ENCODE measurements around the gene TDRD10. TPM values are rescaled to one million over a fixed set of nuclear protein-coding genes. Genes with fewer than 3 reads are reported as not detected.

Gene TDRD10
- total RNA-seq, 2 donors from 2014 or later: not detected

GRCh38 chr1:154594811-154595210 is 92.8 kb downstream of the TDRD10 start:
- DNase-seq (ENCODE audit: low spot score): no peak
- H3K27ac Mint-ChIP-seq: peak overlapping the region in 1 of 2 donors; percentile 4
- H3K36me3 Mint-ChIP-seq: peaks cover 38% of the 10 kb centered on the region
- no peak for ATAC-seq
- no peak overlapping the region for H3K4me3 Mint-ChIP-seq
- H3K9me3 Mint-ChIP-seq: no peaks in the 10 kb centered on the region
- H3K27me3 Mint-ChIP-seq: no peaks in the 10 kb centered on the region
- H3K4me1 Mint-ChIP-seq (ENCODE audit: low read depth in 2 of 2): peaks cover 31 to 32% of the 10 kb centered on the region in 2 donors

- Mint-ChIP-seq H3K4me3 (no peak overlapping the region), H3K27me3 (no peaks in the 10 kb centered on the region), H3K27ac (no peak overlapping the region), H3K36me3 (peaks cover 38% of the 10 kb centered on the region), H3K4me1 (ENCODE audit: low read depth in 2 of 2) (peaks cover 35 to 40% of the 10 kb centered on the region in 2 donors), H3K9me3 (no peaks in the 10 kb centered on the region)
- ATAC-seq (no peak), DNase-seq (ENCODE audit: low spot score) (no peak)
These were observed 93.6 kb downstream of the TDRD10 start for GRCh38 chr1:154595621-154596020.

Other genes starting within 250 kb of the TDRD10 start
- gene HAX1, start 229.6 kb upstream of the TDRD10 start, total RNA-seq: 100 to 1,000 TPM; 131 to 136 TPM
- not detected for gene AQP10, start 181.1 kb upstream of the TDRD10 start, total RNA-seq
- gene ATP8B2, start 176.7 kb upstream of the TDRD10 start, total RNA-seq: 10 to 100 TPM; 29.2 to 60.6 TPM
- 1 to 10 TPM; 2.3 to 4.0 TPM for gene IL6R, start 96.9 kb upstream of the TDRD10 start, total RNA-seq
- gene SHE, start 193 bp downstream of the TDRD10 start, total RNA-seq: under 1 TPM in 1 of 2 donors, not detected in 1; 0.19 TPM
- 100 to 1,000 TPM in 1 of 2 donors, 10 to 100 TPM in 1; 95.2 to 123 TPM for gene UBE2Q1, start 56.4 kb downstream of the TDRD10 start, total RNA-seq
- gene CHRNB2, start 65.6 kb downstream of the TDRD10 start, total RNA-seq: not detected
- 100 to 1,000 TPM; 232 to 257 TPM for gene ADAR, start 106.0 kb downstream of the TDRD10 start, total RNA-seq

Measured in natural killer cell treated with Interleukin-12 subunit alpha and Interleukin-12 subunit beta and Interleukin-15 and Interleukin-18, amount 100 ng/mL, for 72 hours (primary cell).